BE2C (cell line): Measurements from ENCODE around the gene GPR18.
"Not testable (repeated sequence)": the region's sequence is repeated elsewhere in the genome, so short reads cannot be mapped to it uniquely, and the experiment has no call there.

ENCODE experiments used
- DNase-seq: peaks from one replicate; pipeline ENCODE4 v3.0.0-alpha.2; 2020
- H3K27me3 ChIP-seq: fragments of 250-450 bp; sonication (Bioruptor Pico); 2 replicates; pipeline ENCODE4 v1.5.1; 2020; ENCODE audit warnings: mild to moderate bottlenecking
- H3K36me3 ChIP-seq: fragments of 250-450 bp; sonication (Bioruptor Pico); 2 replicates; pipeline ENCODE4 v1.5.1; 2020; ENCODE audit warnings: mild to moderate bottlenecking
- H3K4me1 ChIP-seq: fragments of 250-450 bp; sonication (Bioruptor Pico); 2 replicates; pipeline ENCODE4 v1.5.1; 2020
- H3K4me3 ChIP-seq: 2 replicates; pipeline ENCODE4 v1.5.1; 2011; ENCODE audit warnings: low read depth, low read length
- H3K9me3 ChIP-seq: fragments of 250-450 bp; sonication (Bioruptor Pico); 2 replicates; pipeline ENCODE4 v1.5.1; 2020
- CTCF ChIP-seq: IDR thresholded peaks from 2 replicates; pipeline ENCODE4 v1.5.1; 2012; ENCODE audit warnings: mild to moderate bottlenecking, low read depth, low read length

The GPR18 gene

GRCh38 chr13:99217461-99218110 lies 40.6 kb downstream of the GPR18 start:
- no peak for TF ChIP-seq CTCF
- H3K27me3 ChIP-seq, result no peaks in the 10 kb centered on the region
- H3K9me3 ChIP-seq, result no peaks in the 10 kb centered on the region
- no peak overlapping the region for H3K4me3 ChIP-seq
- DNase-seq, result no peak
- peaks cover 13% of the 10 kb centered on the region for H3K36me3 ChIP-seq
- no peaks in the 10 kb centered on the region for H3K4me1 ChIP-seq

- no peak for TF ChIP-seq CTCF
- no peaks in the 10 kb centered on the region for H3K9me3 ChIP-seq
- peaks cover 12% of the 10 kb centered on the region for H3K36me3 ChIP-seq
- DNase-seq, result no peak
- H3K4me3 ChIP-seq, result no peak overlapping the region
- no peaks in the 10 kb centered on the region for H3K4me1 ChIP-seq
- H3K27me3 ChIP-seq, result no peaks in the 10 kb centered on the region
Observed at GRCh38 chr13:99215184-99215830, 42.9 kb downstream of the GPR18 start.

- DNase-seq, result no peak
- no peak overlapping the region for H3K4me3 ChIP-seq
- no peaks in the 10 kb centered on the region for H3K9me3 ChIP-seq
- no peaks in the 10 kb centered on the region for H3K4me1 ChIP-seq
- TF ChIP-seq CTCF, result no peak
- H3K36me3 ChIP-seq, result peaks cover 12% of the 10 kb centered on the region
- H3K27me3 ChIP-seq, result no peaks in the 10 kb centered on the region
Observed at GRCh38 chr13:99214731-99215130, 43.4 kb downstream of the GPR18 start.

GRCh38 chr13:99214232-99214631 lies 43.9 kb downstream of the GPR18 start:
- Histone ChIP-seq H3K27me3 (no peaks in the 10 kb centered on the region), H3K9me3 (no peaks in the 10 kb centered on the region), H3K4me3 (no peak overlapping the region), H3K36me3 (peaks cover 12% of the 10 kb centered on the region), H3K4me1 (no peaks in the 10 kb centered on the region)
- no peak for TF ChIP-seq CTCF
- no peak for DNase-seq

- Histone ChIP-seq H3K27me3 (no peaks in the 10 kb centered on the region), H3K4me3 (no peak overlapping the region), H3K4me1 (no peaks in the 10 kb centered on the region), H3K9me3 (no peaks in the 10 kb centered on the region), H3K36me3 (peaks cover 12% of the 10 kb centered on the region)
- no peak for TF ChIP-seq CTCF
- no peak for DNase-seq
Observed at GRCh38 chr13:99211421-99212035, 46.7 kb downstream of the GPR18 start.

GRCh38 chr13:99210627-99211026 lies 47.6 kb downstream of the GPR18 start:
- H3K27me3 ChIP-seq, H3K9me3 ChIP-seq, H3K4me1 ChIP-seq: not testable (repeated sequence)

More at GRCh38 chr13:99210627-99211026, 47.6 kb downstream of the GPR18 start:
- not testable (repeated sequence) for H3K36me3 ChIP-seq, H3K4me3 ChIP-seq, DNase-seq
